ENCODE data around the gene CYSRT1. TPM values are rescaled to one million over a fixed set of nuclear protein-coding genes. Genes with fewer than 3 reads are reported as not detected.

CYSRT1 gene
- total RNA-seq, 1 experiment from 2014 or later, result 1.0 TPM

GRCh38 chr9:137179761-137180160 is 45.2 kb upstream of the CYSRT1 start:
- H3K4ac ChIP-seq (ENCODE audit: low read depth, low read length), result no peak overlapping the region
- H3K27ac ChIP-seq (ENCODE audit: insufficient read length, low read depth, low read length), result no peak overlapping the region
- H3K79me1 ChIP-seq (ENCODE audit: insufficient read depth, low read depth, low read length, poor library complexity, severe bottlenecking), result no peaks in the 10 kb centered on the region
- no peak for TF ChIP-seq CTCF (conservative IDR thresholded peaks at IDR 0.05)
- Mint-ChIP-seq H3K27ac (no peak overlapping the region), H3K36me3 (ENCODE audit: insufficient read depth in 1 of 3, low read depth in 3 of 3) (peaks cover 5 to 39% (median 33%) of the 10 kb centered on the region in 3 experiments; a peak in 6 of 7 replicates), H3K27me3 (ENCODE audit: low read depth) (peaks cover 17% of the 10 kb centered on the region), H3K4me3 (no peak overlapping the region), H3K4me1 (peaks cover 0 to 7% of the 10 kb centered on the region in 2 experiments; a peak in 3 of 4 replicates), H3K9me3 (no peaks in the 10 kb centered on the region)
- no peaks in the 10 kb centered on the region for H3K79me2 ChIP-seq (ENCODE audit: insufficient read depth, low read length)
- H3T11ph ChIP-seq (ENCODE audit: low read length), result no peak overlapping the region
- no peak overlapping the region for H3K9ac ChIP-seq (ENCODE audit: extremely low read depth, insufficient read length, low read length)
- H4K91ac ChIP-seq (ENCODE audit: insufficient read length, low read depth, low read length), result no peak overlapping the region
- no peak overlapping the region for H2BK5ac ChIP-seq (ENCODE audit: insufficient read length, low read length)
- H3K27me3 ChIP-seq (ENCODE audit: insufficient read depth, low read length), result no peaks in the 10 kb centered on the region
- no CpG with 5 or more reads among the region's 17 CpGs for WGBS (ENCODE audit: extremely low coverage, insufficient read length, low lambda C conversion rate)
- no peaks in the 10 kb centered on the region for H3K23me2 ChIP-seq (ENCODE audit: insufficient read length, low read depth, low read length, poor library complexity, severe bottlenecking)
- no peaks in the 10 kb centered on the region for H3K9me3 ChIP-seq (ENCODE audit: control insufficient read depth, low read depth, low read length)
- no peak overlapping the region for H3K56ac ChIP-seq (ENCODE audit: insufficient read length, low read depth, low read length)
- no peak overlapping the region for H4K8ac ChIP-seq (replicated peaks; ENCODE audit: insufficient read length, low read depth, low read length)
- peaks cover 2% of the 10 kb centered on the region for H4K20me1 ChIP-seq (ENCODE audit: control insufficient read depth, insufficient read depth, insufficient read length)
- no peak overlapping the region for H2BK120ac ChIP-seq (ENCODE audit: low read depth, low read length, poor library complexity, severe bottlenecking)
- H3K4me1 ChIP-seq (ENCODE audit: insufficient read depth, low read length), result no peaks in the 10 kb centered on the region
- no peak overlapping the region for H2BK20ac ChIP-seq (ENCODE audit: low read depth, low read length, poor library complexity, severe bottlenecking)
- no peak overlapping the region for H2AK5ac ChIP-seq (ENCODE audit: insufficient read length, low read length)
- no peak overlapping the region for H3K4me2 ChIP-seq (ENCODE audit: insufficient read depth, insufficient read length, low read length)
- no peak for DNase-seq
- H3K23ac ChIP-seq (ENCODE audit: insufficient read length, low read depth, low read length), result no peak overlapping the region
- no peak overlapping the region for H2BK15ac ChIP-seq (ENCODE audit: low read depth, low read length)
- no peak overlapping the region for H3K18ac ChIP-seq (ENCODE audit: insufficient read length, low read depth, low read length)
- H4K5ac ChIP-seq (ENCODE audit: insufficient read length, low read depth, low read length), result no peak overlapping the region
- no peak overlapping the region for H2AFZ ChIP-seq (ENCODE audit: low read length)
- no peak overlapping the region for H3K14ac ChIP-seq (ENCODE audit: insufficient read depth, low read length)
- H2BK12ac ChIP-seq (ENCODE audit: insufficient read length, low read depth, low read length), result no peak overlapping the region

Measured in H9 (cell line).